Kidney tubule cell (primary cell): ENCODE results near the gene SMIM7.
A peak's percentile ranks its signal among the peaks of the same experiment; 100 is the strongest.
"Not testable (repeated sequence)": the region's sequence is repeated elsewhere in the genome, so short reads cannot be mapped to it uniquely, and the experiment has no call there.

Source experiments
- DNase-seq: peaks from one replicate; pipeline ENCODE4 v3.0.0-alpha.2; 2018; ENCODE audit warnings: low spot score

Gene SMIM7

DNA sequence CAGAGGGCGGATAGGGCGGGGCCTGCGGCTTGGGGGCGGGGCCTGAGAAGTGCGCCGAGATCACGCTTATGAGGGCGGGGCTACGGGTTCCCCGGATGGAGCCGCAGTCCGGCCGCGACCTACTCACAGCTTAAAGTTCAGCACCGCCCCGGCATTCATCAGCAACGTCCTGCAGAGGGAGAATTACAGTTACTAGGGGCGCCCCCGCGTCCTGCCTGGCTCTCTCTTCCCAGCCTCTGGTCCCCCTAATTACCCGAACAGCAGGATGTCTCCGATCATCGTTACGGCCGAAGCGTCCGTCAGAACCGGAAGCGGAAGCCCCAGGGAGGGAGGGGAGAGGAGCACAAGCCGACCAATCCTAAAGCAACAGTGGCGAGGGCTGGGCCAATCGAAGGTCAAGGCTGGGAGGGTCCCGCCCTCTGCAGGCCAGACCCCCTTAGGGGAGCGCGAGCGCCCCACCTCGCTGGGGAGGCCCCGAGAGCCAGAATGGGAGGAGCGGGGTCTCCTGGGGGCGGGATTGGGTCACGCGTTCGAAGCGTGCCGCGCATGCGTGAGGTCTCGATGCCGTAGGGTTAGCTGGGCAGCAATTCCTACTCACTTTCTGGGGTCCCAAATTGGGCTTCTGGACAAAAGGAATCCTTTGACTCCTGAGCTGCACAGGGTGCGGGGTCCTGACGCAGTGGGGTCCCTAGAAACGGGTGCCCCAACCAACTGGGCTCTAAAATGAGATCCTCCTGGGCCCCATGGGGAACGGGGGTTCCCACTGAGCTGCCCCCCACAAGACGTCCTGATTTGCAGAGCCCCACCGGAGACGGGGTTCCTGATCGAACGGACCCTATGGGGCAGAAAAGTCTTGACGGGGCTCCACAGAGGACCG, at the start of gene SMIM7:
SMIM7 (minus strand) TSS at position 313 of the 877 bp plus-strand sequence; CDS start at position 279, 34 bp downstream.
- peak; percentile 98 for DNase-seq

DNA sequence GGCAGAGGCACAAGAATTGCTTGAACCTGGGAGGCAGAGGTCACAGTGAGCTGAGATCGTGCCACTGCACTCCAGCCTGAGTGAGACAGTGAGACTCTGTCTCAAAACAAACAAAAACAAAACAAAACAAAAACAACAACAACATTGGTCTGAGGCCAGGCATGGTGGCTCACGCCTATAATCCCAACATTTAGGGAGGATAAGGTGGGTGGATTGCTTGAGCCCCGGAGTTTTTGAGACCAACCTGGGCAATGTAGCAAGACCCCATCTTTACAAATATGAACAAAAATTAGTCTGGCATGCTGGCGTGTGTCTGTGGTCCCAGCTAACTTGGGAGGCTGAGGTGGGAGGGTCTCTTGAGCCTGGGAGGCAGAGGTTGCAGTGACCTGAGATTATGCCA, 43.7 kb upstream of the SMIM7 start:
- DNase-seq, result no peak

GRCh38 chr19:16702123-16702522, 42.2 kb upstream of the SMIM7 start:
- peak; percentile 30 for DNase-seq

- no peak for DNase-seq
Measured at GRCh38 chr19:16698914-16699313, 39.0 kb upstream of the SMIM7 start.

- no peak for DNase-seq
Measured at GRCh38 chr19:16688084-16688483, 28.1 kb upstream of the SMIM7 start.

DNA sequence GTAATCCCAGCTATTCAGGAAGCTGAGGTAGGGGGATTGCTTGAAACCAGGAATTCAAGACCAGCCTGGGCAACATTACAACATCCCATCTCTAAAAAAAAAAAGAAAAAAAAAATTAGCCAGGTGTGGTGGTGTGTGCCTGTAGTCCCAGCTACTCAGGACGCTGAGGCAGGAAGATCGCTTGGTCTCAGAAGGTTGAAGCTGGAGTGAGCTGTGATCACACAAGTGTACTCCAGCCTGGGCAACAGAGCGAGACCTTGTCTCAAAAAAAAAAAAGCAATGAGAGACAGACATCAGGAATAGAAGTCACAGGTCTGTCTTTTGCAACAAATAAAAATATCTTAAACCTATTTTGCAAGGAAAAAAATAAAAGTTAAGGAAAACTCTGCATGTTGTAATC, 24.3 kb upstream of the SMIM7 start:
- peak; percentile 23 for DNase-seq

DNA sequence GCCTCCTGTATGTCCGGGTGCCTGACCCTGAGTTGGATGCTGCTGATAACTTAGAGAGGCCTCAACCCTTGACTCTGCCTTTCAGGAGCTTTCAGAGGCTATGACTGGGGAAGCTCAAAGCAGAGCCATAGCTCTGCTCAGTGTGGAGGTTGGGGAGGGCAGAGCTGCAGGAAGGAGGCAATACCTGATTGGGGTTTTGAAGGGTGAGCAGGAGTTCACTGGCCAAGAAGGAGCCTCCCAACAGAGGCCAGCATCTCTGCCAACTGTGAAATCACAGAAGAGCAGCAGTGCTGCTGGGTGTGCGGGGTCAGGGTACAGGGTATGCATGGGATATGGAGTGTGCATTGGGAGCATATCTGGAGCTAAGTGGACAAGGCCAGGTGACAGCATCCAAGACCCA, 22.6 kb upstream of the SMIM7 start:
- no peak for DNase-seq

DNA sequence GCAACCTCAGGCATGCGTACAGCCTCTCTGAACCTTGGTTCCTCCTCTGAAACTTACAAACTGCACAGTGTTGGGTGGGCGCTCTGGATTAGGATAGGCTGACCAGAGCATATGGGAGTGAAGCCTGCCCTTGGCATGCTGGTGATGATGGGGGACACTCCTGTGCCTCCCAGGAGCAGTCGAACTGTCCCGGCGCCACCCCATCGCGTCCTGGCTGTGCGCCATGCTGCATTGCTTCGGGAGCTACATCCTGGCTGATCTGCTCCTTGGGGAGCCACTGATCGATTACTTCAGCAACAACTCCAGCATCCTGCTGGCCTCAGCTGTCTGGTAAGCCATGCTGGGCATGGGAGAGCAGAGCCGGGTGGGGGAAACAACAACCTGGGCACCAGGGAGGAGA, 19.9 kb upstream of the SMIM7 start:
- DNase-seq, result no peak

DNA sequence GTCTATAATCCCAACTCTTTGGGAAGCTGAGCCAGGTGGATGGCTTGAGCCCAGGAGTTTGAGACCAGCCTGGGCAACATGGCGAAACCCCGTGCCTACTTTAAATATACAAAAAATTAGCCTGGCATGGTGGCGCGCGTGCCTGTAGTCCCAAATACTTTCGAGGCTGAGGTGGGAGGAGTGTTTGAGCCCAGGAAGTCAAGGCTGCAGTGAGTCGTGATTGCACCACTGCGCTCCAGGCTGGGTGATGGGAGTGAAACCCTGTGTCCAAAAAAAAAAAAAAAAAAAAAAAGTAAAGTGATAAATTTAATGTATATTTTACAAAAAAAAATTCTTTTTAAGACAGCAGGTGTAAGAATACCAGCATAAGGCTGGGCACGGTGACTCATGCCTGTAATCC, 18.6 kb upstream of the SMIM7 start:
- no peak for DNase-seq

DNA sequence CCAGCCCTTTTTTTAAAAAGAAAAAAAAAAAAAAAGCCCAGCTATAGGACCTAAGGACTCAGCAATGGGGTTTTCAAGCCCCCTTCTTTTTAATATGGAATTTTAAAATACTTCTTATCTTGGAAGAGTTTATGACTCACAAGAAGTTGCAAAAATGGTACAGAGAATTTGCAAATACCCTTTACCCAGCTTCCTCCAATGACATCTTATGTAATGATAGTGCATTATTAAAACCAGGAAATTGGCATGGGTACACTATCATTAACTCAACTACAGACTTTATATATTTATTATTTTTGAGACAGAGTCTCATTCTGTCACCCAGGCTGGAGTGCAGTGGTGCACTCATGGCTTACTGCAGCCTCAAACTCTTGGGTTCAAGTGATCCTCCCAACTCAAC, 17.1 kb upstream of the SMIM7 start:
- DNase-seq, result no peak

DNA sequence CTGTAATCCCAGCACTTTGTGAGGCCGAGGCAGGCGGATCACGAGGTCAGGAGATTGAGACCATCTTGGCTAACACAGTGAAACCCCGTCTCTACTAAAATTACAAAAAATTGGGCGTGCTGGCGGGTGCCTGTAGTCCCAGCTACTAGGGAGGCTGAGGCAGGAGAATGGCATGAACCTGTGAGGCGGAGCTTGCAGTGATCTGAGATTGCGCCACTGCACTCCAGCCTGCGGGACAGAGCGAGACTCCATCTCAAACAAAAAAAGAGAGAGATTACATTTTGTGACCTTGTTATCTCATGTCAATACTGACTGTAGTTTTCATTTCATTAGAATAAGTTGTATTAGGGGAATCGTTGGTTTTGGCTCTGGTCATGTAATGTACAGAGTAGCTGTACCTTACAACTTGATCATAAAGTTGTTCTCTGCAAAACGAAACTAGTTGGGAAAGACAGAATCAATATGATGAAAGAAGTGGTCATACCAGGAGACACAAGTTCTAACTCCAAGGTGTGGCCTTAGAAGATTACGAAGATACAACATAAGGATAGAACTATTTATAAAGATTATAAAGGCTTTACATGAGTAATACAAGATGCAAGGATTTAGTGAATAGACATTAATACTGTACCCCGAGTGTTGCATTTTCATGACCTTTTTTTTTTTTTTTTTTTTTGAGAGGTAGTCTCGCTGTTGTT, 16.3 kb upstream of the SMIM7 start:
- no peak for DNase-seq

GRCh38 chr19:16673839-16674238, 13.9 kb upstream of the SMIM7 start:
- DNase-seq, result not testable (repeated sequence)

- no peak for DNase-seq
Measured at GRCh38 chr19:16673231-16673630, 13.3 kb upstream of the SMIM7 start.

DNA sequence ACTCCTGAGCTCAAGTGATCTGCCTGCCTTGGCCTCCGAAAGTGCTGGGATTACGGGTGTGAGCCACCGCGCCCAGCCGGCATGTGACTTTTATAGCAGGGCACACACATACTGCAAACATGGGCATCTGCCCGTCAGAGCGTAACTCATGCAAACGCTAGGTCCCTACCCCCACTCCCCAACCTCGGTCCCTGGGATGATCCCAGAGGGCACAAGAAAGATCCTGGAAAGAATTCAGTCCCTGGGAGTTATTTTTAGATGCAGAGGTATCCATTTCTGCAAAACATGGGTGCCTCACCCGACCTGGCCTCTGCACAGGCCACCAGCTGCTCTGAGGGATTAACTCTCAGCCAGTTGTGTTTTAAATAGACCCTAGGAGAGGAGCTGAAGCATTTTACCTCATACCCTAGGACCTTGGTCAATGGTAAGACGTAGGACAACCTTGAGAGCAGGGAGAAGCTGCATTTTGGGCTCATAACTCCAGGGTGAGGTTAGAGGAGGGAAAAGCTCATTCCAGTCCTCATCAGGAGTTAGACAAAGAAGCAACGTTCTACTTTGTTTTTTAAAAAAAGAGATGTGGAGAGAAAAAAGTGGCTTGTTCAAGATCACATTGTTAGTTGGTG, 11.8 kb upstream of the SMIM7 start:
- no peak for DNase-seq

- no peak for DNase-seq
Measured at GRCh38 chr19:16670291-16670690, 10.3 kb upstream of the SMIM7 start.

GRCh38 chr19:16668702-16669101, 8.8 kb upstream of the SMIM7 start:
- DNase-seq, result not testable (repeated sequence)

DNA sequence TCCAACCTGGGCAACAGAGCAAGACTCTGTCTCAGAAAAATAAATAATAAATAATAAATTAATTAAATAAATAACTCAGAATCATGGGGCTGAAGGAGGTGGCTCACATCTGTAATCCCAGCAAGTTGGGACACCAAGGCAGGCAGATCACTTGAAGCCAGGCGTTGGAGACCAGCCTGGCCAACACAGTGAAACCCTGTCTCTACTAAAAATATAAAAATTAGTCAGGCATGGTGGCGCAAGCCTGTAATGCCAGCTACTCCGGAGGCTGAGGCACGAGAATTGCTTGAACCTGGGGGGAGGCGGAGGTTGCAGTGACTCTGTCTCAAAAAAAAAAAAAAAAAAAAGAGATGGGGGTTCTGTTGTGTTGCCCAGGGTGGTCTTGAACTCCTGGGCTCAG, 8.2 kb upstream of the SMIM7 start:
- DNase-seq, result no peak

GRCh38 chr19:16661480-16662034, 1.6 kb upstream of the SMIM7 start:
- no peak for DNase-seq

GRCh38 chr19:16660763-16661479, 977 bp upstream of the SMIM7 start, which contains the start of gene TMEM38A:
Gene TMEM38A (plus strand): TSS chr19:16661139. CDS start chr19:16661218, 79 bp downstream.
- peak; percentile 52 for DNase-seq

DNA sequence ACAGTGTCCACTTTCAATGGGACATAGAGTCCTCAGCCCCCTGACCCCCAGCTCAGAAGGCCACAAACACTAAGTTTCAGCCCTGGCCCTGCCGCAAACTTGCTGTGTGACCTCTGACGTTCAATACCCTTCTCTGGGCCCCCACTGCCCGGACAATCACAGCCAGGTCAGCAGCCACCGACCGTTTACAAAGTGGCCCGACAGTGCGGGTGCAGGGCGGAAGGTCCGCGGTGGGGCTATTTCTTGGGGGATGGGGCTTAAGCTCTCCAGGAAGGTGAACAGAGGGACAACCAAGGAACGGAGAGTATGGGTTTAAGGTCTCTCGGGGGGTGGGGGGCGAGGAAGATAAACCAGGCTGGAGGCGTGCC, 496 bp downstream of the SMIM7 start:
- DNase-seq, result peak; percentile 3

GRCh38 chr19:16657384-16657783, 2.6 kb downstream of the SMIM7 start:
- no peak for DNase-seq

- no peak for DNase-seq
Measured at GRCh38 chr19:16655727-16656126, 4.2 kb downstream of the SMIM7 start.
